Ishikawa (cell line): Measurements from ENCODE around the gene C3orf18.

Experiments used
- CEBPB ChIP-seq: IDR thresholded peaks from 2 replicates; pipeline ENCODE4 v1.6.1; 2012
- CREB1 ChIP-seq: IDR thresholded peaks from 2 replicates; pipeline ENCODE4 v1.6.1; 2012; ENCODE audit warnings: low read depth
- EGR1 ChIP-seq: IDR thresholded peaks from 2 replicates; pipeline ENCODE4 v1.6.1; 2012
- EP300 ChIP-seq: IDR thresholded peaks from 2 replicates; pipeline ENCODE4 v1.6.1; 2012; ENCODE audit warnings: borderline replicate concordance
- FOXM1 ChIP-seq: IDR thresholded peaks from 2 replicates; pipeline ENCODE4 v1.6.1; 2012; ENCODE audit warnings: low read depth, borderline replicate concordance
- MAX ChIP-seq: IDR thresholded peaks from 2 replicates; pipeline ENCODE4 v1.6.1; 2012
- NFIC ChIP-seq: IDR thresholded peaks from 2 replicates; pipeline ENCODE4 v1.6.1; 2012
- RAD21 ChIP-seq: IDR thresholded peaks from 2 replicates; pipeline ENCODE4 v1.6.1; 2012; ENCODE audit warnings: low read depth
- REST ChIP-seq: IDR thresholded peaks from 2 replicates; pipeline ENCODE4 v1.6.1; 2012; ENCODE audit warnings: low read depth, mild to moderate bottlenecking
- TAF1 ChIP-seq: IDR thresholded peaks from 2 replicates; pipeline ENCODE4 v1.6.1; 2012; ENCODE audit warnings: low read depth, mild to moderate bottlenecking
- TCF12 ChIP-seq: IDR thresholded peaks from 2 replicates; pipeline ENCODE4 v1.6.1; 2012; ENCODE audit warnings: low read depth
- TEAD4 ChIP-seq: IDR thresholded peaks from 2 replicates; pipeline ENCODE4 v1.6.1; 2012
- USF1 ChIP-seq: IDR thresholded peaks from 2 replicates; pipeline ENCODE4 v1.6.1; 2012
- YY1 ChIP-seq: IDR thresholded peaks from 2 replicates; pipeline ENCODE4 v1.6.1; 2012; ENCODE audit warnings: low read depth
- ZBTB7A ChIP-seq: IDR thresholded peaks from 2 replicates; pipeline ENCODE4 v1.6.1; 2012; ENCODE audit warnings: low read depth

The C3orf18 gene

GRCh38 chr3:50519471-50520089, 48.0 kb downstream of the C3orf18 start:
- peak; percentile 84 for TF ChIP-seq RAD21
- no peak for TF ChIP-seq USF1

- TF ChIP-seq RAD21 (no peak), NFIC (no peak), EGR1 (no peak), TCF12 (no peak), MAX (no peak), YY1 (no peak), TEAD4 (no peak), CREB1 (no peak), EP300 (no peak)
Measured at GRCh38 chr3:50518436-50518835, 49.1 kb downstream of the C3orf18 start.

- no peak for TF ChIP-seq ZBTB7A
Measured at GRCh38 chr3:50517721-50518206, 49.8 kb downstream of the C3orf18 start.

- no peak for TF ChIP-seq REST
- no peak for TF ChIP-seq TCF12
- no peak for TF ChIP-seq NFIC
- no peak for TF ChIP-seq YY1
- no peak for TF ChIP-seq EP300
- no peak for TF ChIP-seq MAX
- TF ChIP-seq USF1, result no peak
- no peak for TF ChIP-seq CEBPB
Measured at GRCh38 chr3:50516440-50516871, 51.1 kb downstream of the C3orf18 start.

- TF ChIP-seq REST (no peak), ZBTB7A (no peak), NFIC (no peak), CREB1 (no peak), CEBPB (no peak), EP300 (no peak), TAF1 (no peak), YY1 (no peak), EGR1 (no peak), TCF12 (no peak), RAD21 (no peak), TEAD4 (no peak), FOXM1 (no peak), MAX (no peak), USF1 (no peak)
Measured at GRCh38 chr3:50515565-50516439, 51.7 kb downstream of the C3orf18 start.
